SKM-1 (cell line): ENCODE measurements around the gene SMG9.
"Not testable (repeated sequence)": the region's sequence is repeated elsewhere in the genome, so short reads cannot be mapped to it uniquely, and the experiment has no call there.

Source experiments
- DNase-seq: peaks from one replicate; lab custom pipeline; 2025; ENCODE audit not compliant: unreplicated experiment; lab: John Stamatoyannopoulos, UW

The SMG9 gene

DNA sequence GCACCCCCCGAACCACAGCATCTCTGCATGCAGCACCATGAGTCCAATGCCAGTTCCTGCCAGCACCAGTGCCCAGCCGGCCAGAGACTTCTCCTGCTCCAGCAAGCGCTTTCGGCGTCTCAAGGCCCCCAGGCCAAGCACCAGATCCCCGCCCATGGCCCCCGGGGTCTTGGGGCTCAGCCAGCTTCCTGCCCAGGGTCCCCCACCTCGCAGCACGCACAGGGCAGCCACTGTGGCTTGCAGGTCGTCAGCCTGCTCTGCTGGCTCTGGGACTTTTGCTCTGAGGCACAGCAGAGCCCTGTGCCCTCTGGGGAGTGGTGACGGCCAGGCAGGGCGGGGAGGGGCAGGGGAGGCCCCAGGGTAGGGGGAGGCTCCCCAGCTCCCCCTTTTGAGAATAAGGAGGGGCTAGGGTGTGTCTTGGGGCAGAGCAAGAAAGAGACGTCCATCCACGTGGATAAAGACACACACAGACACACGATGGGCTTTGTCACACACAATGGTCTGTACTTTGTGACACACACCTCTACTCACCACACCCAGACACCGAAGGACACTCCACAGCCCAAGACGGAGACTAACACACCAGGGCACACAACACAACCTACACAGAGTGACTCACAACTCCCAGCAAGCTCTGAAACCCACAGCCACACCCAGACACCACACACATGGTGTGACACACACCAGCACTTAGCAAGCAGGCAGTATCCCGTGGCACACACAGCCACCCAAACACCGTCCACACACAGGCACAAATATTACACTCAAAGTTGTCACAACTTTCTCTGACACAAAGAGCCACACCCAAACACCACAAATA lies 26.2 kb upstream of the SMG9 start, which contains the start of gene KCNN4:
KCNN4 (minus strand) TSS at position 268 of the 820 bp plus-strand sequence; CDS start at position 156, 112 bp downstream.
- DNase-seq = no peak

DNA sequence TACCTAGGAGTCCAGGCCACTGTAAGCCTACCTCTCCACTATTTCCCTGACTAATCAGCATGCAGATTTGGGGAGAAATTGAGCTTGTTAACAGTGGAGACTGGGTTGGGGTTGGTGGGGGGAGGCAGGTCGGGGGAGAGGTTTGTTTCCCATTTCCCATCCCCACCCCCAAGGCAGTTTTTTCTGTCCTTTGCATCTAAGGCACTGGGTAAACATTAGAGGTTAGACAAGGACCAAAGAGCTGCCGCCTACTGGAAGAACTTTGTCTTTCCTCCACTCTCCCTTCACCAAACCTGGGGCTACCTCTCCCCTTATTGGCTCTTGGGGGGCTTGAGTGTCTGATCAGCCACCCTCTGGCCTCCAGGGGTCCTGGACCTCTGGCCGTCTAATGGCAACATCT lies 25.1 kb upstream of the SMG9 start:
- DNase-seq = no peak

DNA sequence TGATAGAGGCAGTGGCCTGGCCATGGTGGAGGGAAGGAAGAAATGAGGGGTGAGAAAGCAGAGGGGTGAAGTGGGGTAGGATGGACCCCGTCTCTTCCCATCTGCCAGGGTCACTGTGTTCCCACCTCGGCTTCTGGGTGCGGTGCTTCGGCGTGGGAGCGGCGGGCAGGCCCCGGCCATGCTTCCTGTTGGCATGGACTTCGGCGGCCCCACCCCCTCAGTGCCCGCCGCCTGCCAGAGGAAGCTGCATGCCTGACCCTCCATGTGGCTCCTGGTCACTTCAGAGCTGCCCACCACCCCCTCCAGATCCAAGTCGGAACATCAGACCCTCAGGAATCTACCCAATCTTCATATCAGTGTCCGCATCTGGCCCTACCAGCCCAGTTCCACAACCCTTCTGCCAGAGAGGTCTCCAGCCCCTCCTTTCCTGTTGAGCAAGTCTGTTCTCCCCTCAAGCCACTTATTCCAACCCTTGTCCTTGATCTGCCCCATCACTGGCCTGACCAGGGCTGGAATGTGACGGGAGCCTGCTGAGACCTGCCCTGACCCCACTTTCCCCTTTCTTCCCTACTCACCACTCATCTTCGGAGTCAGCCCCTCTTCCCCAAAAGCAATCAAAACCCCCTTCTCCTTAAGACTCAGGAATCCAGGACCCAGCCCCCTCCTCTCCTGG lies 24.5 kb upstream of the SMG9 start:
- DNase-seq = no peak

DNA sequence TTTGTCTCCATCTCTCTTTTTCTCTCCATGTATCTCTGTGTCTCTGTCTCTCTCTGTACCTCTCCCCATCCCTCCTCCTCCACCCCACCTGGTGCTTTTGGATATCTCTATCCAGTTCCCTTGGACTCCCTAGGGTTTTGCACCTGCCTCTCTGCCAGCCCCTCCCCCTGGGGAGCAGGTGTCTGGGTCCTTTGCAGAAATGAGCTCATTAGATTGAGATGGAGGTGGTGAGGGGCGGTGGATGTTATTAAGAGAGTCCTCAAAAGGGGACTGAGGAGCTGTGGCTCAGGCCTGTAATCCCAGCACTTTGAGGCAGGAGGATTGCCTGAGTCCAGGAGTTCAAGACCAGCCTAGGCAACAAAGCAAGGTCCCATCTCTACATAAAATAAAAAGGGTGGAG lies 23.9 kb upstream of the SMG9 start:
- no peak for DNase-seq

DNA sequence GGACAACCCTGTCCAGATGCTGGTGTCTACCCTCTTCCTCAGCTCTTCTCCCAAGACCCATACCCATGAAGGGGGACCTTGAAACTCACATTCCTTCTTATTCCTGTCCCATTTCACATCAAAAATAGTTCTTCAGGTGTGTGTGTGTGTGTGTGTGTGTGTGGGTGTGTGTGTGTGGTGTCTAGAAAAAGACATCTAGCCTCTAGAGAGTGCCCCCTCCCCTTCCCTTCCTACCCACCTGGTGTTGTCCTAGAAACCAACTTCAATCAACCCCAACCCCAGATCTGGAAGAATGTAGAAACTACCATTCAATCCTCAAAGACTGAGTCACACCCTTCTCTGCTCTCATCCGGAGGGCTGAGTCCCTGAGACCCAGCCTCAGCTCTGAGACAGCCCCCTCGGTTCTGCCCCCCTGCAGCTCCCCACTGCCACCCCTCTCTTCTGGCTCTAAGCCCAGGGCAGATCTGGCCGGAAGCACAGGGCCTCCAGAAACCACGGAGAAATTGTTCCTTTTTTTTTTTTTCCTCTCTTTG lies 22.5 kb upstream of the SMG9 start:
- DNase-seq = peak; percentile 35

DNA sequence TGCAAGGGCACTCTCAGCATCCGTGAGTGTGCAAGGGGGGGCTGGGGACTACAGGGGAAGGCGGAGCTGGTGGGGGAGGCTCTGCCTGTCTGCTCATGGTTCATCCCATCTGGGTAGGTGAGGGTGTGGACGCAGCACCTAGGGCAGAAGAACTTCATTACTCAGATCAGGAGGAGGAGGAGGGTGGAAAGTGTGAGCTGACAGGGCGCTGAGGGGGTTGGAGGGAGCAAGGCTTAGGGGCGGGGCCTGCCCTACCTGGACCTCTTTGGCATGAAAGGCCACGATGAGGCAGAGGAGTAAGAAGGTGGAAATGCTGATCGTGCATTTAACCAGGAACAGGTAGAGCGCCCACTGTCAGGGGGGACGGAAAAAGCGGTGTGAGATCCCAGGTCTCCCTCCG lies 21.5 kb upstream of the SMG9 start:
- no peak for DNase-seq

DNA sequence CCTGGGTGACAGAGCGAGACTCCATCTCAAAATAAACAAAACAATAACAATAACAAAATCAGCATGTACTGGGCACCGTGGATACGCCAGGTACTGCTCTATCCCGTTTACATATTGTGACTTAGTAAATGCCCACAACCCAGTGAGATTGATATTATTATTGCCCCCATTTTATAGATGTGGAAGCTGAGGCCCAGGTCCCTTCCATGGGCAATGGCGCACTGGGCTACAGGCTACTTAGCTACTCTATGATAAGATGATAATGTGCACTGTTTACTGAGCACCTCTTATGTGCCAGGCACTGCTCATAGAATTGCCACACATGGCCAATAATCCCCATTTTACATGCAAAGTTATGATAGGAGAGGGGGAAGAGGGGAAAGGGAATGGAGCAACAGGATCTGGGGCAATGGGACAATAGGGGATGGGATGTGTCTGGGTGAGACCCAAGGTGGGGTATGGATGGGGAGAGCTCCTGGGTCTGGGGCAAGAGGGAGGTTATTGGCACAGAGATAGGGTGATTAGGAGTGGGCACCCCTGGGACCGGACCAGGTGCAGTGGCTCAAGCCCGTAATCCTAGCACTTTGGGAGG lies 20.6 kb upstream of the SMG9 start:
- DNase-seq = no peak

DNA sequence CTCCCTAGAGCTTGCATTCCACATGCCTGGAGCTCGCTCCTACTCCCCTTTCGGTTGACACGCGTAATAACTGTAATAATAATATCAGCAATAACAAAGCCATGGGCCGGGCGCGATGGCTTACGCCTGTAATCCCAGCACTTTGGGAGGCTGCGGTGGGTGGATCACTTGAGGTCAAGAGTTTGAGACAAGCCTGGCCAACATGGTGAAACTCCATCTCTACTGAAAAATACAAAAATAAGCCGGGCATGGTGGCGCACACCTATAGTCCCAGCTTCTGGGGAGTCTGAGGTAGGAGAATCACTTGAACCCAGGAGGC lies 20.1 kb upstream of the SMG9 start:
- DNase-seq = not testable (repeated sequence)

DNA sequence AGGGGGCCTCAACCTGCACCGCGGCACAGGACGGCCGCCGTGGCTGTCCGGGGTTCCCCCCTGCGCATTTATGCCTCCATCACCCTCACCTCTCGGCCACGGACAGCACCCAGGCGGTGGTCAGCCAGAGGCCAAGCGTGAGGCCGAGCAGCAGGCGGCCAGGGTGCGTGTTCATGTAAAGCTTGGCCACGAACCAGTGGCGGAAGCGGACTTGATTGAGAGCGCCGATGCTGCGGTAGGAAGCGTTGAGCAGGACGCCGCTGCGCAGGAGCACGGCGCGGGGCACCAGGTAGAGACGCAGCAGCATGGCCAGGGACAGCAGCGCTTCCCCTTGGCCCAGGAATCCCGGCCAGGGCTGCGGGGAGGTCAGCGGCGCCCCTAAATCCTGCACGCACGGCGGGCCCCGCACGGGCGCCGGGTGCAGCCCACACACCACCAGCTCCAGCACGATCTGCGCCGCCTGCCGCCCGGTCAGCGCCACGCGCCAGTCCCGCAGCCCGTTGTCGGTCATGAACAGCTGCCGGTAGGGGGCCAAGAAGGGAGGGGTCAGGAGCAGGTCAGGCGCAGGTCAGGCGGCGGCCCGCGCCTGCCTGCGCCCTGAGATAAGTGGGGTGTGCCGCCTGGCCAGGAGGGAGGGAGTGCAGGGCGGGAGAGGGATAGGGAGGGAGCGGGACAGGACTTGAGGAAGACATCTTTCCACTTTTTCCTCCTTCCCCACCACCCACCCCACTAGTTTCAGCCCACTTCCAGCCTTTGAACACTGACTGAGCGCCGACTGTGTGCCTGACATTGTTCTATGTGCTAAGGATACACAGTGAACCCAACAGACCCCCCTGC lies 19.6 kb upstream of the SMG9 start:
- DNase-seq = no peak

DNA sequence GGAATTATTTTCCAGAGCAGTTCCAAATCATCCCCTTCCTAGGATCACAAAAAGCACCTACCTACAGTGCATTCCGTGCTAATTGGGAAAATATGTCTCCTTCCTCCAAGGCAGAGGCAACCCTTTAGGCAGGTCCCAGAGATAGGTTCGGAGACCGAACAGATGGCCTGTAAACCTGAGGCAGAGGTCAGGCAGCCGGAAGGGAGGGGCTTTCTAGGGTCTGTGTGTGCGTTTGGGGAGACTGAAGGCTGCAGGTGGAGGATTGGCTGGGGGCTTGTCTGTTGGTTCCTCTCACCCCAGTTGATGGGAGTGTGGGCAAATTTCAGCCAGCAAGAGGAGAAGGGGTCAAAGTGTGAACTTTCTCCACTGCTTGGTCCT lies 19.0 kb upstream of the SMG9 start:
- no peak for DNase-seq

DNA sequence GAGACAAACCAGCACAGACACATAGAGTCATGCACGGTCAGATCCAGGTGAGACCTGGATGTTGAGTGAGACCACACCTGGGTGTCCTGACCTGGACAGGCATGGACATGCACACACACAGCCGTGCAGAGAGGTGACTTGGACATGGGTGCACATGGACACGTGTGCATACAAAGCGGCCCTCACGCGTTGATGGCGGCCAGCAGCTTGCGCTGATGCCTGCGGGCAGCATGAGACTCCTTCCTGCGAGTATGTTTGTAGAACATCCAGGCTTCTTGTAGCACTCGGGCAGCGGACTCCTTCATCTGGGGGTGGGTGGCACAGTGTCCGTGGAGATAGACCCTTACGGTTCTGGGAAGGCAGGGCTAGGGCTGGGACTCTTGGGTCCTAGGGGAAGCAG lies 14.5 kb upstream of the SMG9 start:
- no peak for DNase-seq

DNA sequence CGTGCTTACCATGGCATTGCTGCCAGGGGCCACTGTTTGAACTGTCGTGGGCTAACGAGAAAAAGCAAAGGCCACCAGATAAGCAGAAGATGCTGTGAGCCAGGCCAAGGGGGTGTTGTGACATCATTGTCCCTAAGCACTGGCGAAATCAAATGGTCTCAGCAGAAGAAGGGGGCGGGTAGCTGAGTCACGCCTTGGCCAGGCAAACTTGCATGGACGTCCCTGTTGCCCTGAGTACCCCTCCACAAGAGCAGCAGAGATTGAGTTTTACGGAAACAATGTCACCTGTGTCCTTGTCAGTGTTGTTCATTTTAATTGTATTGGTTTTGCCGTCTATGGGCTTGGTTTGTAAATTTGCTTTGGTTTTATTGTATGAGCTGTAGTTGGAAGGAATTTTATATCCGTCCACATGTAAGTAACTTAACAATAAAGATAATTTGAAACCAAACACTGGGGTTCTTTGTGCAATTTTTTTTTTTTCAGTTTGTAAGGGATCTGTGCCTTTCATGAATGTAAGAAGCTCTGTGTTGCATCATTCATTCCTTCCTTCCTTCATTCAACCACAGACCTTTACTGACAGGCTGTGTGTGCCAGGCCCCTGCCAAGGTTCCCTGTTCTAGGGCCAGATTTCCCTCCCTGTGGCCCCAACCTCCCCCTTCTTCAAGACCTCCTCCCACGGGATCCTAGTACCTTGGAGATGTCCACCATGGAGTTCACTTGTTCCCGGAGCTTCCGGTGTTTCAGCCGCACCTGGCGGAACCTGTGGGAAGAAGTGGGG lies 13.7 kb upstream of the SMG9 start:
- peak; percentile 14 for DNase-seq

DNA sequence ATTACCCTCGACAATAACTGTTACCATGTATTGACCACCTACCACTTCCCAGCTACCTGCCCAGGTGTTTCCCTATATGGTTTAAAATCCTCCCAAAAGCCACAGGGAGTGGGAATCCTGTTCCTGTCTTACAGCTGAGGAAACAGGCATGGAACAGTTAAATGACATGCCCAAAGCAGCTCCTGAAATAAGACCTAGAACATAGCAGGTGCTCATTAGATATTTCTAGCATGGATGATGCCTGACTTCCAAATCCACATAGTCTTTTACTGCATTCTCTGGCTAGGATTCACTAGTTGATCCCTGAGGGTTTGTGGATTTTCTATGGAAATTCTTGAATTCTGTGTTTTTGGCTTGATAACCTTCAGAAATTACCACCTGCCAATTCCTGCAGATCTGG lies 13.1 kb upstream of the SMG9 start:
- no peak for DNase-seq

DNA sequence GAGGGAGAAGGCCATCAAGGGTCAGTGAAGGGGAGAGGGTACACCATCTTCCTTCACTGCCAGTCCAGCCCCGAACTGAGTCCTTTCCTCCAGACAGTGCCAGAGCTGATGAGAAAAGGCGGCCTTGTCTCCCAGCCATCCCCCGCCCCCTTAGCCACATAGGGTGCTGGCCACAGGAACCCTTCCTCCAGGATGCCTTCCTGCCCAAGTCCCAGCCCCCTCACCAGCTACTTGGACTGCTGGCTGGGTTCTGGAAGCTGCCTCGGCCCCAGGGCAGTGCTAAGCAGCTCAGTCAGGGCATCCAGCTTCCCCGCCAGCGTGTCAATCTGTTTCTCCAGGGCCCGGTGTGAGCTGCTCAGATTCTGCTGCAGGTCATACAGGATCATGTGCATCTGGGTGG lies 12.6 kb upstream of the SMG9 start:
- no peak for DNase-seq

DNA sequence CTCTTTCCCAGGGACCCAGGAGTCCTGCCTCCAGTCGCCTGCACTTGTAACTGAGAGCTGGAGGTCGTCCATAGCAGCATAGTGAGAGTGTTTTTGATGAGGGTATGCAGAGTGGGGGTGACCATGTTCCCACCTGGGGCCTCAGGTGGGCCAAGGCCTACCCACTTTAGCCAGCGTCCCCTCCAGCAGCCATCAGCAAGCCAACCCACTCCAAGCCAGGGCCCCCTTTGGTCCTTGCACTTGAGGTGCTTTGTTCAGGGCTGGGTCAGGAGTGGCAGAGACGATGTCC lies 11.9 kb upstream of the SMG9 start:
- no peak for DNase-seq

DNA sequence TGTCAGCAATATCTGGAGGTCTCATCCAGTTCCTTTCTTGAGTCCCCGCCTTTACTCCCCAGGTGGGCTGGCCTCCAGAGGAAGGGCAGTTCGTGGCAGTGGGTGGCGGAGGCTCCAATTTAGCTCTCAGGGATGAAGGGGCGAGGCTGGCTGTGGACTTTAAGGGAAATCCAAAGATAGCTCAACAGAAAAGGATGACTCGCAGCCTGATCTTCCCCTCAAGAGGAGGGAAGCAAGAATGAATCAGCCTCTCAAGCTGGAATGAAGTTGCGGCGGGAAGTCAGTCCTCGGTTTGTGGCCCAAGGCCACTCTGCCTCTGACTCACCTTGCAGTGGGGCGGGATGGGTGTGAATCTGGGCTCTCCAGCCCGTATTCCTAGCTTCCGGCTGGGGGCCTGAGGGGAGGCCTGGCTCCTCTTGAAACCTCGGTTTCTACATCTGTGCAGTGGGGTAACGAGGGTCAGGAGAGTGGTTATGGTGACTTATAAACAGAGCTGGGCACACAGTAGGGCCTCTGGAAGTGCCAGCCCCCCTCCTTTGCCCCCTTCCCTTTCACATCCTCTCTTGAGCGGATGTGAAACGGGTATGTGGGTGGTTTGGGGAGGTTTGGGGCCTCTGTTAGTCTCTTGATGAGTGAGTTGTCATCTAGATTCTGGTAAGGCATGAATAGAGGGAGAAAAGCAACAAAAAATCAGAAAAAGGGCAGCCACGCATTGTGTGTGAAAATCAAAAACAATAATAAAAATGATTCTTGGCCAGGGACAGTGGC lies 10.5 kb upstream of the SMG9 start:
- DNase-seq = no peak

DNA sequence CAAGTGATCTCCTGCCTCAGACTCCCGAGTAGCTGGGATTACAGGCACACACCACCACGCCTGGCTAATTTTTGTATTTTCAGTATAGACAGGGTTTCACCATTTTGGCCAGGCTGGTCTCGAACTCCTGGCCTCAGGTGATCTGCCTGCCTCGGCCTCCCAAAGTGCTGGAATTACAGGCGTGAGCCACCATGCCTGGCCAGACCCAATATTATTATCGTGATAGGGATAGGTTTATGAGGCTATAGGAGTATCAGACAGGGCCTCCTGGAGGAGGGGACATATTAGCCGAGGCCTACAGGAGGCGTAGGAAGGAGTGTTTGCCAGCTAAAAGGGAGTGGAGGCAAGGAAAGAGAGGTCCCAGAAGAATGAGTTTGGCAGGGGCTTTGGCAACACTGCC lies 9.9 kb upstream of the SMG9 start:
- DNase-seq = not testable (repeated sequence)

DNA sequence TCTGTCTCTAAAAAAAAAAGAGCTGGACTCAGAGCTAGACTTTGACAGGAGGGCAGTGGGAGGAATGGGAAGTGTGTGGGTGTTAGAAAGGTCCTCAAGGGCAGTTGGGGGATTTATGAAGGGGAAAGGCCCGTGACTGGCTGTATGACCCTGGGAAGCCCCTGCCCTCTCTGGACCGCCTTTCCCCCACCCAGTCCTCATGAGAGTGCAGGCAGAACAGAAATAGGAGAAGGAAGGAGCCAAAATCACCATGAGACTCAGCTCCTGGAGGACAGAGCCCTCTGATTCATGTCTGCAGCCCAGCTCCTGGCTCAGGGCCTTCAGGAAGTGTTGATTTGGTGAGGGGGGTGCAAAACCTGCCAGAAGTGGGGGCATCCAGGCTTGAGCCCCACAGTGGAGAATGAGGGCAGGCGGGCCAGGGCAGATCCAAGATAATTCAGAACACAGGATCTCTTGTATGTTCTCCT lies 8.7 kb upstream of the SMG9 start:
- no peak for DNase-seq

DNA sequence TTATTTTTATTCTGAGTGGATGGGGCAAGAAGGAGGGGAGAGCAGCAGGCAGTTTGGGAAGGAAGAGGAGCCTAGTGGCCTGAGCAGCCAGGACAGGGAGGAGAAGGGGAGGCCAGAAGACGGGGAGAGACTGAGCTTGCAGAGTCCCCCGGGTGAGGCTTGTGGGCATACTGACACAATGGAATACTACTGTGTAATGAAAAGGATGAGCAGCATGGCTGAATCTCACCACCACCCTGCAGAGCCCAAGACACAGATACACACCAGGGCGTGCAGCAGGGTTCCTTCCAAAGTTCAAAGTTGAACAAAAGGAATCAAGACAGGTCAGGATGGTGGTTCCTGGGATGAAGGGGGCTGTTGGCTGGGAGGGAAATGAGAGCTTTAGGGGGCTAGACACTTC lies 8.1 kb upstream of the SMG9 start:
- DNase-seq = no peak

DNA sequence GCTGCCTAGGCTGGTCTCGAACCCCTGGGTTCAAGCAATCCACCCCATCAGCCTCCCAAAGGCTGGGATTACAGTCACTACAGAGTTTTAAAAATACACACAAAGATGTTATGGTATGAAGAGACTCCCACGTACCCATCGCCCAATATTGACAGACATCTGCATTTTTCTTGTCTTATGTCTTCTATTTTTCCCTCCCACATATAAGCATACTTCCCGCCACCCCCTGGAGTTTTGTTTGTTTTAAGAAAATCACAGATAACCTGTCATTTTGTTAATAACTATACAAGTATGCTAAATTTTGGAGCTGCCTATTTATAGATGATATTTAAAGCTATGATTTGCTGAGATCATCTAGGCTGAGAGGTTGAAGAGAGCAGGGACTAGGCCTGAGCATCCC lies 6.2 kb upstream of the SMG9 start:
- DNase-seq = no peak
